Hypothalamus (tissue), 51 donors: ENCODE results near the gene PATE4.

Experiments used
- DNase-seq, 51 donors: peaks; one replicate each; lab custom pipeline; 2025; lab: John Stamatoyannopoulos, UW

Gene PATE4

DNA sequence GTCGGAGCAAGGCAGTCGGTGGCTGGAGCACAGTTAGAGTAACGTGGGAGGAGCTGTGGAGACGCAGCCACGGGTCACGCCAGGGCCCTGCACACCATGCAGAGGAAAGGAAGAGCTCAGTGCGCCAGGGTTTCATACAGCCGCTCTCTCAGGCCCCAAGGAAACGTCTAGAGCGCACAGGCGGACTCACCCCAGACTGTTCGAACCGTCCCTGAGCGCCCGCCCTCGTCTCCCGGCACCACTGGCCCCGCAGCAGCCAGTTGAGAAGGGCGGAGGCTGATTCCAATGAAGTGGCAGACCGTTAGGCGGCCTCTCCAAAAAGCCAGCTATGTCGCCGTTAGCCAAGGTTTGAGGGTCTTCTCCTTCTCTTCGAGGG is 53.9 kb downstream of the PATE4 start:
- DNase-seq, result peak in 21 of 51 donors; percentile 31 to 71 (median 56)

DNA sequence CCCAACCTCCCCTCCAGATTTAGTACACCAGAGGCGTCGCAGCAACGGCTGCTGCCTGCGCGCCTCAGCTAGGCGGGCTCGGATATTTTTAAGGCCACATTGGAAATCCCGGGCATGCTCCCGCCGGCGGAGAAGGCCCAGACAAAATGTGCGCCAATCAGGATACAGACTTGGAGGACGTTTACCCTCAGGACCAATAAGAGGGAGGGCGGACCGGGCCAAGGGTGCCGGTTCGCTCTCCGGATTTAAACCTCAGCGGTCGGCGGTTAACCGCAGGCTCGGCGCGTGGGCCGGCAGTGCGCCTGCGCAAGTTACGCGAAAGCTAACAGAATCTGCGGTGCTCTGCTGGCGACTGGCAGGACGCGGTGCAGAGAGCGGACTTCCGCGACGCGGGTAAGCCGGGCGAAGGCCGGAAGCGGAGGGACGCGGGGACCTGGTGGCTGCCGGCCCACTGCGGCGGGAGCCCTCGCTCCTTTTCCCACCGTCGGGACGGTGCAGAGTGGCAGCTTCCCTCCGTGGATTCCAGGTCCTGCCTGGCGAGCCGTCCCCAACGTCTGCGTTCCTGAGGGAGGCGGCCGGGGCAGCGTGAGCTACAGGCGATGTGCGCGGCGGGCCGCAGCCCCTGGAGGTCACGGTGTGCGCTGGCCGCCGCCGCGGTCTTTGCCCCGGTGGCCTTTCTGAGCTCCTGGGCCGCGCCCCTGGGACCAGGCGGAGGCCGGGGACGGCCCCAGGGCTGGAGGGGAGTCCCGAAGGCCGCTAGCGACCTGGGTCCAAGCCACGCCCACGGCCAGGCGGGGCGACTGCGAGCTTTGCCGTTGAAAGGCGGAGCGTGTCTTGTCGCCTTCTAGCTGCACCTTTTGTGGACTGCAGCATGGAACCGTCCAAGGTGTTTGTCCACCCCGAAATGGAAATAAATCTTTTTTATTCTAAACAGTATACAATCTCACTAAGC is 54.5 kb downstream of the PATE4 start, which contains the start of gene HYLS1:
HYLS1 (plus strand) TSS at position 296 of the 952 bp plus-strand sequence. CDS start 11,701 bp downstream, outside the sequence.
- DNase-seq, result peak; percentile 72 to 95 (median 89)
